ENCODE data around the gene CACNG6.
A peak's percentile ranks its signal among the peaks of the same experiment; 100 is the strongest.
"Not testable (repeated sequence)": the region's sequence is repeated elsewhere in the genome, so short reads cannot be mapped to it uniquely, and the experiment has no call there.

CACNG6 gene

DNA sequence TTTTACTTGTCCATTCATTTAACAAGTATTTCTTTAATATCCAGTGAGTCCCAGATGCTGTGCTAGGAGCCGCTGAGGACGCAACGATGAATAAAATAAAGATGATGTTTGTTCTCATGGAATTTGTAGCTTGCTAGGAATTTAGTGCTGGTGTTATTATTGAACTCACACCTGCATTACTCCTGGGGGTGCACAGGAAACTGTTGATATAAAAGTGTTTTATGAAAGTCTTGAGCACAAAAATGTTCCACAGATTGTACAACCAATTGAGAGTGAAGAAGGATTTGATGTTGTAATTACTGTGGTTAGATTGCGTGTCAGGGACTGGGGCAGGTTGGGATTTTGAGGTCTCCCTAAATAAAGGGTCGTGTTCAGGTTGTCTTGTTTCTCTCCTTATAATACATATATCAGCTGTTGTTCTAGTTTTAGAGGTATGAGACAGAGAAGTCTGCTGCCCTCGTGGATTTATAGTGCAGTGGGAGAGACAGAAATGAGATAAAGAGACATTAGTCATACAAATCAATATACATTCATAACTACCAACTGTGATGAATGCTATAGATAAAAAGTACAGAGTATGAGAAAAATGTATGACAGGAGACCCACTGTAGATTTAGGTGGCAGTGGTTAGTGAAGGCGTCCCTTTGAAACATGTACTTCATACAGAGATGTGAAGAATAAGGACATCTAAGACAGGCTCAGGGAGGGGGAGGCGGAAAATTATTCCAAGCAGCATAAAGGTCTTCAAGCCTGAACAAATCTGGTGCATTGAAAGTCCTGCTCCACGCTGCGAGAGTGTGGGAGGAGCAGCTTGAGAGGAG, 11.3 kb downstream of the CACNG6 start:
- no peak for DNase-seq

- no peak for DNase-seq
Observed at GRCh38 chr19:54009440-54009839, 18.0 kb downstream of the CACNG6 start.

DNA sequence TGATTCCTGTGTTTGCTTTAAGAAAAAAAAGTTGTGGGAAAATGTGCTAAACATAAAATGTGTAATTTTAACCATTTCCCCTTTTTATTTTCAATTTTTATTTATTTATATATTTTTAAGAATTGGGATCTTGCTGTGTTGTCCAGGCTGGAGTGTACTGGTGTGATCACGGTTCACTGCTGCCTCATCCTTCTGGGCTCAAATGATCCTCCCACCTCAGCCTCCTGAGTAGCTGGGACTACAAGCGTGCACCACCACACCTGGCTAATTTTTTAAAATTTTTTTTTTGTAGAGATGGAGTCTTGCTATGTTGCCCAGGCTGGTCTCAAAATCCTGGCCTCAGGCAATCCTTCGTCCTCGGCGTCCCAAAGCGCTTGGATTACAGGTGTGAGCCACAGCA, 19.0 kb downstream of the CACNG6 start:
- no peak for DNase-seq

DNA sequence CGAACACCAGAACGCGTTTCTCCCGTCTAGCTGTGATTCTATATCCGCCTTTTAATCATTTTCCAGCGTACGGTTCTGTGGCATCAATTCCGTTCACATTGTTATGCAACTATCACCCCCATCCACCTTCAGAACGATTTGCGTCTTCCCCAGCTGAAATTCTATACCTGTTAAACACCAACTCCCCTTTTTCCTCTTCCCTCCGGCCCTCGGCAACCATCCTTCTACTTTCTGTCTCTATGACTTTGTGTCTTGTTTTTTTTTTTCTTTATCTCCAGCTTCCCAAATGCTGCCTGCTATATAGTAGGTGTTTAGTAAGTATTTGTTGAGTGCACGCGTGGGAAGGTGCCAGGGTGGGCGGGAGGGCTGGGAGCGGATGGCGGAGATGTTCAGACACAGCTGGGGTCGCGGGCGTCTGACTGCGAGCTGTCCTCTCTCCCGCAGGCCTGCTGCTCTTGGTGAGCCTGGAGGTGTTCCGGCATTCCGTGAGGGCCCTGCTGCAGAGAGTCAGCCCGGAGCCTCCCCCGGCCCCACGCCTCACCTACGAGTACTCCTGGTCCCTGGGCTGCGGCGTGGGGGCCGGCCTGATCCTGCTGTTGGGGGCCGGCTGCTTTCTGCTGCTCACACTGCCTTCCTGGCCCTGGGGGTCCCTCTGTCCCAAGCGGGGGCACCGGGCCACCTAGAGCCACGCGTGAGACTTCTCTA, 20.2 kb downstream of the CACNG6 start:
- no peak for DNase-seq

DNA sequence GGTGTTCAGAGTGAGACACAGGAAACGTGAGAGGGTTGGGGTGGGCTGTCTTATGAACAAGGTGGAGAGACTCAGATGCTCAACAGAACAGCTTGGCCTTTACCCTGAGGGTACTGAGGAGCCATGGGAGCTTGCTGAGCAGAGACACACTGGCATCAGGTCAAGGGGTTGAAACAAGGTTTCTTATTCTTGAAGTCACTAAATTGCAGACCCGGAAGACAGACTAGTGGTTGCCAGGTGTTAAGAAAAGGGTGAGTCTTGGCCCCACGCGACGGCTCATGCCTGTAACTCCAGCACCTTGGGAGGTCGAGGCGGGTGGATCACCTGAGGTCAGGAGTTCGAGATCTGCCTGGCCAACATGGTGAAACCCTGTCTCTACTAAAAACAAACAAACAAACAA, 22.4 kb downstream of the CACNG6 start:
- DNase-seq = no peak

GRCh38 chr19:54014920-54015560, 23.6 kb downstream of the CACNG6 start:
- DNase-seq = no peak

DNA sequence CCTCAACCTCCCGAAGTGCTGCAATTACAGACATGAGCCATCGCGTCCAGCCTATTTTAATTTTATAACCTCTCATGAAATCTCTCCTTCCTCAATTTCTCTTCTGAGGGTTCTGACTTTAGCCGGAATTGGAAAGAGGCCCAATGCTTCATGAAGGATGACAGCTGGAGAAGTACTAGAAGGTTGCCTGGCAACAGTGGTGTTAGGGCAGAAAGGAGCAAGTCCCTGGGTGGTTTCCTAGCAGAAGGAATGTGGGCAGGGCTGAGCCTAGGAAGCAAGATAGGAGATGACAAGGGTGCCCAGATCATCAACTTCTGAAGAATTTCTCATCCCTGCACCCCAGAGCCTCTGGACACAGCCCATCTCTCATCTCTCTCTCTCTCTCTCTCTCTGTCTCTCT, 25.8 kb downstream of the CACNG6 start:
- DNase-seq = no peak

DNA sequence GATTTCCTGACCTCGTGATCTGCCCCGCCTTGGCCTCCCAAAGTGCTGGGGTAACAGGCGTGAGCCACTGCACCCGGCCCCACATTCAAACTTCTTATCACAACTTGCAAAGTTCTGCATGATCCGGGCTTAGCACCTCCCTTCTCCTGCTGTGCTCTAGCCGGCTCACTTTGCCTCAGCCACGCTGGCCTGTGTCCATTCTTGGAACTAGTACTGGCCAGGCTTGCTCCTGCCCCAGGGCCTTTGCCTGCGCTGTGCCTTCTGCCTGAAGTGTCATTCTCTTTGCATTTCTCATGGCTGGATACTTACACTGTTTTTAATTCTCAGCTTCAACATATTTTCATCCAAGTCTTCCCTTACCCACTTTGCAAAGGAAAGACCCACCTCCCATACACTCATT, 29.9 kb downstream of the CACNG6 start:
- DNase-seq = no peak

GRCh38 chr19:54021932-54022331, 30.5 kb downstream of the CACNG6 start:
- no peak for DNase-seq

DNA sequence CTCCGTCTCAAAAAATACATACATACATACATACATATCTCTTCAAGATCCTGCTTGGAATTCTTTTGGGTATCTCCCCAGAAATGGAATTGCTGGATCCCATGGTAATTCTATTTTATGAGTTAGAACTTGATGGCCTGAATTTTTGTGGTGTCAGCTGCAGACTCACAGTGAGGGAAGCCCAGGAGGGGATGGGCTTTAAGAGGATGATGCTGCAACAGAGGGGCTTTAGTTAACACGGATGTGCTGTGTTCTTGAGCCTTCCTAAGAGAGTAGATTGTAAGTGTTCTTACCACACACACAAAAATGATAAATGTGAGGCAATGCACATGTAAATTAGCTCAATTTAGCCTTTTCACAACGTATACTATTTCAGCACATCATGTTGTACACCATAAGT, 31.8 kb downstream of the CACNG6 start:
- DNase-seq = no peak

DNA sequence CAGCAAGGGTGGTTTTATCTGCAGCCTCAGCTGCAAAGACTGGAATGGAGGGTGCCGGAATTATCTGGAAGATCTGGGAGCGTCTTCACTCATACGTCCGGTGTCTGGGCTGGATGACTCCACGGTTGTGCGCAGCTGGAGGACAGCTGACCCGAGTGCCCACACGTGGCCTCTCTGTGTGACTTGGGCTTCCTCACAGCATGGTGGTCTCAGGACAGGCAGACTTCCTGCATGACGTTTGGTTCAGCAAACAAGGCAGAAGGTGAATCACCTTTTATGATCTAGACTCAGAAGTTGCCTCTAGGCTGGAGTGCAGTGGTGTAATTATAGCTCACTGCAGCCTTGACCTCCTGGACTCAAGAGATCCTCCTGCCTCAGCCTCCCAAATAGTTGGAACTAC, 33.2 kb downstream of the CACNG6 start:
- DNase-seq = no peak

- no peak for DNase-seq
Observed at GRCh38 chr19:54026656-54027055, 35.2 kb downstream of the CACNG6 start.

DNA sequence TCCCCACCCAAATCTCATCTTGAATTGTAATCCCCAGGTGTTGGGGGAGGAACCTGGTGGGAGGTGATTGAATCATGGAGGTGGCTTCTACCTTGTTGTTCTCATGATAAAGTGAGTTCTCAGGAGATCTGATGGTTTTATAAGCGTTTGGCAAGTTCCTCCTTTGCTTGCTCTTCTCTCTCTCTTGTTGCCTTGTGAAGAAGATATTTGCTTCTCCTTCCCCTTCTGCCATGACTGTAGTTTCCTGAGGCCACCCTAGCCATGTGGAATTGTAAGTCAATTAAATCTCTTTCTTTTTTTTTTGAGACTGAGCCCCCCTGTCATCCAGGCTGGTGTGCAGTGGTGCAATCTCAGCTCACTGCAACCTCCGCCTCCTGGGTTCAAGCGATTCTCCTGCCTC, 37.9 kb downstream of the CACNG6 start:
- no peak for DNase-seq

DNA sequence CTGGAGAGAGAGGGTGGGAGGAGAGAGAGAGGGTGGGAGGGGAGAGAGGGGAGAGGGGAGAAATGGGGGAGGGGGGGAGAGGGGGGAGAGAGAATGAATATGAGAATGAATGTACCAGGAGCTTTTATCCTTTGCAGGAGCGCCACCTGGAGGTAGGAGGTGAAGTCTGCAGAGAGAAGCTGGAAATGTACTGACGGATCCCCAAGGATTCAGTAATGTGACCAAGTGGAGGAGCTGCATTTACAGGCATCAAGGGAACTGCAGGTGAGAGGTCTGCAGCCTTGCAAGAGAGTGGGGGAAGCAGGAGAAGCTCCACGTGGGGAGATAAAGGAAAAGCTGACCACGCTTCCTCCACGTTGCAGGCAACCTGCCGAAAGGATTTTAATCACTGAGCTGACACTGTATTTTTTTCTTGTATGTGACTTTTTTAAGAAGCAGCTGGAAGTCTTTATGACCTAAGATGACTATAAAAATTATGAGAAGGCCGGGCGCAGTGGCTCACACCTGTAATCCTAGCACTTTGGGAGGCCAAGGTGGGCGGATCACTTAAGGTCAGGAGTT, 38.6 kb downstream of the CACNG6 start:
- peak; percentile 26 for DNase-seq

- DNase-seq = no peak
Observed at GRCh38 chr19:54030895-54031586, 39.6 kb downstream of the CACNG6 start.

DNA sequence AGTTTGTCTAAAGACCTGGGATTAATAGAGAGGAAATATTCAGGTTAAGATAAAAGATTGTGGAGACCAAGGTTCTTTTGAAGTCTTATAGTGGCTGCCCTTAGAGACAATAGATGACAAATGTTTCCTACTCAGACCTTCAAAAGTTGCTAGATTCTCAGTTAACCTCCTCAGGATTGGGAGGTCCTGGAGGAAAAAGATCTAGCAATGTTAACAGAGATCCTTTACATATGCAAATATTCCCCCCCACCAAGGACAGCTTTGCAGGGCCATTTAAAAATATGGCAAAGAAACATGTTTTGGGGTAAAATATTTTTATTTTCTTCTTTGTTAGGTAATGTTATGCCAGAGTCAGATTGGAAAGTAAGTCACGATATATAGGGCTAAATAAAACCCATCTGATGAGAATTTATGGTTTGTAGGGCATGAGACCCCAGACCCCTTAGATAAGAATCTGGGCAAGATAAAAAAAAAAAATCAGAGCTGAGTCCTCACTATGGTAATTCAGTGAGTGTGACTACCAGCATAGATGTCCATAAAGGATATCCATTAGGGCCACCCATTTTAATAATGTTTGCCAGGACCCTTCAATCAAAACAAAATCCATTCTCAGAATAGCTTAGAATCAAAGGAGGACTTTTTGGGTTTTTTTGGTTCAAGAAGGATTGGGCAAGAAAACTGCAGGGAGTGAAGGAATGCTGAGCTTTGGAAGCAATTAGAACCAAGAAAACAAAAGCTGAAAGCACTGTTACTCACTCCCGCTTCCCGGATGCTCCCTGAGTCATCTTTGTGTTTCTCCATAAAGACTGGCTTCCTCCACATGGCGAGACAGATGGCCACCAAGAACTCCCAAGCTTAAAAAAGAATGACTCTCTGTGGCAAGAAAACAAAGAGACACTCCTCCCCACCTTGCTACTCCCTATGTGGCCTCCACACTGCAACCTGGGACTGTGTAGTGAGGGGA, 44.1 kb downstream of the CACNG6 start:
- DNase-seq = no peak

DNA sequence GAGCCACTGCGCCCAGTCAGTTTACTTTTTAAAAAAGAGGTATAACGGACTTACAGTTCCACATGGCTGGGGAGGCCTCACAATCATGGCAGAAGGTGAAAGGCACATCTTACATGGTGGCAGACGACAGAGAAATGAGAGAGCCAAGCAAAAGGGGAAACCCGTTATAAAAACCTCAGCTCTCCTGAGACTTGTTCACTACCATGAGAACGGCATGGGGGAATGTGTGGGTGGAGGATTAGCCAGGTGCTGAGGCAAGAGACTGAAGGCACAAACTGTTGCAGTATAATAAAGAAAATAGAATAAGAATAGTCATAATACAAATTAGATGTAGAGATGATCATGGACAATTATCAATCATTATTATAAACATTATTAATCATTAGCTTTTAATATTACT, 45.1 kb downstream of the CACNG6 start:
- DNase-seq = not testable (repeated sequence)

- DNase-seq = no peak
Observed at GRCh38 chr19:54040003-54040402, 48.6 kb downstream of the CACNG6 start.

- no peak for DNase-seq
Observed at GRCh38 chr19:54041969-54042606, 50.7 kb downstream of the CACNG6 start.

GRCh38 chr19:54042989-54043388, 51.6 kb downstream of the CACNG6 start:
- no peak for DNase-seq

DNA sequence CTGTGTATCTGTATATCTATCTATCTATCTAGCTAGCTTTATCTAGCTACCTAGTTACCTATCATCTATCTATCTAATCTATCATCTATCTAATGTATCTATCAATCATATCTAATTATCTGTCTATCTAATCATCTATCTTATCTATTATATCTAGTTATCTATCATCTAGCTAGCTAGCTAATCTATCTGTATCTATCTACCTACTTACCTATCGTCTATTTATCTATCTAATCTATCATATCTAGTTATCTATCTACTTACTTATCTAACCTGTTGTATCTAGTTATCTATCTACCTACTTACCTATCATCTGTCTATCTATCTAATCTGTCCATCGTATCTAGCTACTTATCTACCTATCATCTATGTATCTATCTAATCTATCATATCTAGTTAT, 54.3 kb downstream of the CACNG6 start:
- DNase-seq = no peak
